Stimulated activated CD4-positive, alpha-beta T cell treated with anti-CD3 and anti-CD28 coated beads, Interleukin-4, amount 100 ng/mL, for 1 hour (primary cell): ENCODE data around the gene CA6.
"Not testable (repeated sequence)": the region's sequence is repeated elsewhere in the genome, so short reads cannot be mapped to it uniquely, and the experiment has no call there.

Source experiments
- DNase-seq: peaks from one replicate; pipeline ENCODE4 v3.0.0-alpha.2; 2020

CA6 gene

DNA sequence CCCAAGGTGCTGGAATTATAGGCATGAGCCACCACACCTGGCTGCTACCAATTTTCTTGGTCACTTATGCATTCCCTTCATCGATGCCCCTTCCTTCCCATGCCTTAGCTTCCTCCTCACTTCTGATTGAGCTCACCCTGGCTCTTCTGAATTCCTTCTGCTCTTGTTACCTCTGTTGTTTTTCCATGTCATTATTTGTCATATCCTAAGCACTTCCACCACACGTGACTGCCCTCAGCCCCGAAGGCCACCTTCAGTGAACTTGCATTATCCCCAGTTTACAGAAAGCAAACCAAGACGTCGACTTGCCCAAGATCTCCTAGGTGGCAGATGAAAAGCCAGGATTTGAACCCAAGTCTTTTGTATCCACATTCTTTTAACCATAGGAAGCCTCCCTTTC, 30.7 kb downstream of the CA6 start:
- DNase-seq: no peak

GRCh38 chr1:8976896-8977450, 31.3 kb downstream of the CA6 start:
- DNase-seq: no peak

DNA sequence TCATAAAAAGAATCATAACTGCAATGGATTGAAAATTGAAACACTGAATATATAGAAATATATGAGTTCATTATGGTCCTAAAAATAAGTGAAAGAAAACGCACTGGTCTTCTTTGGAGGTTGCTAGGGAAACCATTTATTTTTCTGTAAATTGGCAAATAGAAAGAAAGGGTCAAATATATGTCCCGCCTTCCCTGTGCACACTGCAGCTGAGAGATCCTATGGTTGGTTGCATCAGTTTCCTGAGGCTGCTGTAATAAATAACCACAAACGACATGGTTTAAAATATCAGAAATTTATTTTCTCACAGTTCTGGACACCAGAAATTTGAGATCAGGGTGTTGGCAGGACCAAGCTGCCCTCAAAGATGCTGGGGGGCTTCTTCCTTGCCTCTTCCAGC, 35.0 kb downstream of the CA6 start:
- DNase-seq: no peak

DNA sequence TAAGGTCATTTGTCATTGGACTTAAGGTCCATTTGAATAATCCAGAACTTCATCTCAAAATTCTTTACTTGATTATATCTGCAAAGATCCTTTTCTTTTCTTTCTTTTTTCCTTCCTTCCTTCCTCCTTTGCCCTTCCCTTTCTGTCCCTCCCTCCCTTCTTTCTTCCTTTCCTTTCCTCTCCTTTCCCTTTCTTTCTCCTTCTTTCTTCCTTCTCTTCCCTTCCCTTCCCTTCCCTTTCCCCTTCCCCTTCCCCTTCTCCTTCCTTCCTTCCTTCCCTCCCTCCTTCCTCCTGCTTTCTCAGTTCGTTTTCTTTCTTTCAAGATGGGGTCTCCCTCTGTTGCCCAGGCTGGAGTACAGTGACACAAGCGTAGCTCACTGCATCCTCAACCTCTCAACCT, 35.5 kb downstream of the CA6 start:
- DNase-seq: no peak

DNA sequence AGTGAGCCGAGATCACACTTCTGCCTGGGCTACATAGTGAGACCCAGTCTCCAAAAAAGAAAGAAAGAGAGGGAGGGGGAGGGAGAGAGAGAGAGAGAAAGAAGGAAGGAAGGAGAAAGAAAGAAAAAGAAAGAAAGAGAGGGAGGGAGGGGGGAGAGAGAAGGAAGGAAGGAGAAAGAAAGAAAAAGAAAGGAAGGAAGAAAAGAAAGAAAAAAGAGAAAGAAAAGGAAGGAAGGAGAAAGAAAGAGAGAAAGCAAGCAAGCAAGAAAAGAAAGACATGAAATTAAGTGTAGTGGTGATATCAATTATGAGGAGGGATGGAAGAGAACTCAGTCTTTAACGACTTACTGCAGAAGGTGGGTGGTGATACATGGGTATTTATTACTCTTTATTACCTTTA, 38.5 kb downstream of the CA6 start:
- no peak for DNase-seq

- no peak for DNase-seq
Measured at GRCh38 chr1:8984990-8985389, 39.3 kb downstream of the CA6 start.

DNA sequence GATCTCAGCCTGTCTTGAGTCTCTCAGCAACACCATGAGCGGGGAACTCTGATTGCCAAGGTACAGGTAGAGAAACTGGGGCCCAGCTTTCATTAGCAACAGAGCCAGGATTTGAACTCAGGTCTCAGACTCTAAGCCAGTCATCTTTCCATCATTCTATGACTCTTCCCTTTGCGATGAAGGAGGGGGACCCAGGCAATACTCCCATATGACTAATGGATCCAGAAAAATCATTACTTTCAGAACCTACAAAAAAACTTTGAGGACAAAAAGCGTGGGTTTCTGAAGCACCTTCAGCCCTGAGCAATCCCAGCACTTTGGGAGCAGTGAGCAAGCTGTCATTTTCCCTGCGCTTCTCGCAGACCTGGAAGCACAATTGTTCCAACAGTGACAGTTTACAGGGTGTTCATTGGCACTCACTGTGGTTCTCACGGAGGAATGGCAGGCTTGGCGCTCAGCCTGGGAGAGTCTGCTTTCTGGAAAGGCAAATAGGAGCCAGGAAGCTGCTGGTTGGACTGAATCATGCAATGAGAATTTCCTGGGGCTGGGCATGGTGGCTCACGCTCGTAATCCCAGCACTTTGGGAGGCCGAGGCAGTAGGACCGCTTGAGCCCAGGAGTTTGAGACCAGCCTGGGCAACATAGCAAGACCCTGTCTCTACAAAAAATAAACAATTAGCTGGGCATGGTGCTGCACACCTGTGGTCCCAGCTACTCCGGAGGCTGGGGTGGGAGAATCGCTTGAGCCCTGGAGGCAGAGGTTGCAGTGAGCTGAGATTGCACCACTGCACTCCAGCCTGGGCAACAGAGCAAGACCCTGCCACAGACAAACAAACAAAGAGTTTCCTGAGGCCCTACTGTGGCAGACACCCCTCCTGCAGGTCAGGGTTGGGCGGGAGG, 40.5 kb downstream of the CA6 start:
- DNase-seq: no peak

GRCh38 chr1:8986814-8987190, 41.1 kb downstream of the CA6 start:
- no peak for DNase-seq

- peak; percentile 72 for DNase-seq
Measured at GRCh38 chr1:8987881-8988617, 42.4 kb downstream of the CA6 start.

GRCh38 chr1:8988618-8988967, 42.9 kb downstream of the CA6 start:
- no peak for DNase-seq

DNA sequence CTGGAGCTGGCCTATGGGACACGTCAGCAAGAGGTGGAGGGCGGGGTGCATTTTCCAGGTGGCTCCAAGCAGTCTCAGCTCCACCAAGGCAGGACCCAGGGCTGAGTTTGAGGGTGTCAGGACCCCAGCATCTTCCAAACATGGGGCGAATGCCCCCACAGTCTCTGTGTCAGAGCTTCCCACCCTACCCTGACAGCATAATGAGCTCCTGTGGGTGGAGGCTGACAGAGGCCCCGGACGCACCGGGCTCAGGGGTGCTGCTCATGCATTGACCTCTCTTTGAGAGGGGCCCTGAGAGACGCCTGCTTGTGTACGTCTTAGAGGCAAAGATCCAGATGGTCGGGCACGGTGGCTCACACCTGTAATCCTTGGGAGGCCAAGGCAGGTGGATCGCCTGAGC, 43.4 kb downstream of the CA6 start:
- DNase-seq: no peak

- no peak for DNase-seq
Measured at GRCh38 chr1:8989821-8990220, 44.2 kb downstream of the CA6 start.

DNA sequence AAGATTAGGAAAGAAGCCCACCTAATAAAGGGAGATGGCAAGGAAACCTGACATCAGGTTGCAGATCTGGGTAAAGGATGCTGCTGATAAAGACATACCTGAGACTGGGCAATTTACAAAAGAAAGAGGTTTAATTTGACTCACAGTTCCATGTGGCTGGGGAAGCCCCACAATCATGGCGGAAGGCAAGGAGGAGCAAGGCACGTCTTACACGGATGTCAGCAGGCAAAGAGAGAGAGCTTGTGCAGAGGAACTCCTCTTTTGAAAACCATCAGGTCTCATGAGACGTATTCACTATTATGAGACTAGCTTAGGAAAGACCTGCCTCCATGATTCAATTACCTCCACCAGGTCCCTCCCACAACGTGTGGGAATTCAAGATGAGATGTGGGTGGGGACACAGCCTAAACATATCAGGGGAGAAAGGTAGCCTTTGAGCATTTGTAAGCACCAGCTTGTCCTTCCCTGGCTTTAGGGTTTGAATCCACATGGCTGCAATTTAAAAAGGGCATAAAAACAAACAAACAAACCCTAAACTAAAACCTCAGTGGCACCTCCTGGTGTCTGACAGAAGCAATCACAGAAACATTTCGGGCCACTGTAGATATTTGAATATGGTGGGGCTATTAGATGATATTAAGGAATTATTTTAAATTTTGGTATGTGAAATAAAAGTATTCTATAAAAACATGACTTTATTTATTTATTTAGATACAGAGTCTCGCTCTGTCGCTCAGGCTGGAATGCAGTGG, 47.4 kb downstream of the CA6 start:
- no peak for DNase-seq

DNA sequence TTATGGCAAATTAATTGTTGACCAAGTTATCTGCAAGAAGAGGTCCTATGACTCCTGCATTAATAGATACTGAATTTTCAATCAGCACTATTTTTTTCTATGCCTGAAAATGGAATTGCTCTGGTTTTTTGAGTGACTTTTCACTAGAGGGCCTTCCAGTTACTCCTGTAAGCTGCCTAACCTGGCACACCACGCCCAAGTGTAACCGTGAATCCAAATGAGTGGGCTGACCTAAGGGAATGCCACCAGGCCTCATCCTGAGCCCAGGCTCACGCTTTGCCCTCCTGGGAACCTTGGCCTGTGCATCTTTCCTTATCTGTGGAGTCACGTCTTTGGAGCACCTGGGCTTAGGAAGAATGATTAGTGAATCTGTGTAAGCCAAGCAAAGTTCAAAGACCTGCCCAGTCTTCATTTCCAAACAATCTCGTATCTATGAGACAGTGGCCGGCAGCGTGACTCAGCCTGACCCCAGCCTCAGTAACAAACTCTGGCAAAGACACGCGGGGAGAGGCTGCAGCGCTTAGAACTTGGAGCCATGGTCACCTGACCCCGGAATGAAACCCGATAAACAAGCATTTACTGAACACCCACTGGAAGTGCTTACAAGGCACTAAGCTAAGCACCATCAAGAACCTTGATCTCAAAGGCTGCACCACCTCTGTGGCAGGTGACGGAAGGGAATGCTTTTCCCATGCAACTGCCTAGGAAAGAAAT, 48.5 kb downstream of the CA6 start:
- DNase-seq: not testable (repeated sequence)

DNA sequence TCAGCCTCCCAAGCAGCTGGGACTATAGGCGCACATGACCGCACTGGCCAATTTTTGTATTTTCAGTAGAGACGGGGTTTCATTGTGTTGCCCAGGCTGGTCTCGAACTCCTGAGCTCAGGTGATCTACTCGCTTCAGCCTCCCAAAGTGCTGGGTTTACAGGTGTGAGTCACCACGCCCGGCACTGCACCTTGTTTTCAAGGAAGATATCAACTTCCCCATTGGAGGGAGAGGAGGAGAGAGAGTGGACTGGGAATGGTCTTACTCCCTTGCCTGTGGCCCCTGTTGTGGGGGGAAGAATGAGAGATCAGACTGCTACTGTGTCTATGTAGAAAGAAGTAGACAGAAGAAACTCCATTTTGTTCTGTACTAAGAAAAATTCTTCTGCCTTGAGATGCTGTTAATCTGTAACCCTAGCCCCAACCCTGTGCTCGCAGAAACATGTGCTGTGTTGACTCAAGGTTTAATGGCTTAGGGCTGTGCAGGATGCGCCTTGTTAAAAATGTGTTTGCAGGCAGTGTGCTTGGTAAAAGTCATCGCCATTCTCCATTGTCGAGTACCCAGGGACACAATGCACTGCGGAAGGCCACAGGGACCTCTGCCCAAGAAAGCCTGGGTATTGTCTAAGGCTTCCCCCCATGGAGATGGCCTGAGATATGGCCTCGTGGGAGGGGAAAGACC, 56.0 kb downstream of the CA6 start:
- DNase-seq: not testable (repeated sequence)

- DNase-seq: not testable (repeated sequence)
Measured at GRCh38 chr1:9002215-9002560, 56.5 kb downstream of the CA6 start.

GRCh38 chr1:9004031-9004699, 58.5 kb downstream of the CA6 start:
- no peak for DNase-seq

DNA sequence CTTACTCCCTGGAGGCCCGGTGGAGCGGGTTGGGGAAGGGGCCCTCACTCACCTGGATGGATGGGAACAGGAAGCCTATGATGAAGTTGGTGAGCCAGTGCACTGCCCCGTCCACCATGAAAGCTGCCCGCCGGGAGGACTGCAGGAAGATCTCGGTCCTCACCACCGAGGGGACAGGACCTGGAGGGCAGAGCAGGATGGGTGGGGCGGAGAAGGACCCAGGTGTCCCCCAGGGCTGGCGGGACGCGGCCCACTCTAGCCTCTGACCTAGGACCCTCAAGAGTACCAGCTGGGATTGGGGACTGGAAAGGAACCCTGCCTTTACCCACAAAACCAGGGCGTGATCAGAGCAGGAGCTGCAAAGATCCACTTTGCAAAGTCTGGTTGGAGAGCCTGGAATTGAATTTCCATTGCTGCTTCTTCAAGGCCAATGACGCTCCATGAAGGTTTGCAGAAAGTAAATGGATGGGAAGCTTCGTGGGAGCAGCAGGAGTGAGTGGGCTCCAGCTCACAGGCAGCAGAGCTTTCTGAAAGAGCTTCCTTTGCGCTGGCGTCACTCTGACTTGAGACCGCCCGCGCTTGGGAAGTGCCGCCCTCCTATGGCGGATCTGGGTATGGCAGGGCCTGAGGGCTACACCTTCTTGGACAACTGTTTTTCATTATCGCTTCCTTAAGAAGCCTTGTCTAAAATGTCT, 59.2 kb downstream of the CA6 start:
- peak; percentile 86 for DNase-seq

- DNase-seq: no peak
Measured at GRCh38 chr1:9005395-9005708, 59.7 kb downstream of the CA6 start.

- DNase-seq: no peak
Measured at GRCh38 chr1:9006956-9007615, 61.4 kb downstream of the CA6 start.

DNA sequence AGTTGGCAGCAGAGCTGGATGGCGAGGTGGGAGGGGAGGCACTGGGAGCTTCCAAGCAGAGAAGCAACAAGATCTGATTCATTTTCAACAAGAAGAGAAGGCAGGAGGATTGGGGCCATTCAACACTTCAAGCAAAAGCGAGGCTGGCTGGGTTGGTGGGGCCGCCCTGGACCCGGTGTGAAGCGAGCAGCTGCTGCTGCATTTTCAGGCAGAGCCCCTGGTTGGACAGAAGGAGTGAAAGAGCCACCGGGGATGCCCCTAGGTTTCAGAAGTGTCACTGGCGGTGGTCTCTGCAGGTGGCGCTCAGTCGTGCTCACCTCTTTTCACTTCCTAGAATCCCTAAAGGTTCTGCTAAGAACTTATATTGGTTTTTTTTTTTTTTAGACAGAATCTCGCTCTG, 62.6 kb downstream of the CA6 start:
- no peak for DNase-seq
